GM12891 (cell line): ENCODE measurements around the gene GSG1L2.

Experiments used
- POLR2A ChIP-seq: IDR thresholded peaks from 2 replicates; pipeline ENCODE4 v1.6.1; 2011; ENCODE audit warnings: low read depth, low read length, control low read depth
- POLR2AphosphoS5 ChIP-seq: IDR thresholded peaks from 2 replicates; pipeline ENCODE4 v1.6.1; 2011; ENCODE audit warnings: low read depth, low read length, control low read depth
- TAF1 ChIP-seq: IDR thresholded peaks from 2 replicates; pipeline ENCODE4 v1.6.1; 2011; ENCODE audit warnings: low read depth, low read length, control low read depth

GRCh38 chr17:9837551-9838471 is 15.9 kb upstream of the GSG1L2 start:
- TF ChIP-seq TAF1 (no peak), POLR2A (no peak), POLR2AphosphoS5 (no peak)
